Adipocyte (in vitro differentiated cells): ENCODE data around the gene MNT.

ENCODE experiments used
- DNase-seq: peaks from one replicate; pipeline ENCODE4 v3.0.0-alpha.2; 2015; ENCODE audit warnings: low read depth
- H3K27me3 ChIP-seq: replicated peaks from 2 replicates; pipeline ENCODE4 v1.7.0; 2013; ENCODE audit warnings: mild to moderate bottlenecking, low read length, moderate library complexity; ENCODE audit not compliant: control insufficient read depth, insufficient read depth
- H3K36me3 ChIP-seq: 2 replicates; pipeline ENCODE4 v1.7.0; 2013; ENCODE audit warnings: low read length, mild to moderate bottlenecking, moderate library complexity; ENCODE audit not compliant: control insufficient read depth, insufficient read depth, severe bottlenecking
- H3K4me1 ChIP-seq: 2 replicates; pipeline ENCODE4 v1.7.0; 2013; ENCODE audit warnings: mild to moderate bottlenecking, low read length, moderate library complexity; ENCODE audit not compliant: control insufficient read depth, insufficient read depth
- H3K4me3 ChIP-seq: 2 replicates; pipeline ENCODE4 v1.7.0; 2013; ENCODE audit warnings: mild to moderate bottlenecking, low read length, moderate library complexity
- H3K9ac ChIP-seq: 2 replicates; pipeline ENCODE4 v1.7.0; 2013; ENCODE audit warnings: mild to moderate bottlenecking, low read length, moderate library complexity
- H3K9me3 ChIP-seq: 2 replicates; pipeline ENCODE4 v1.7.0; 2013; ENCODE audit warnings: mild to moderate bottlenecking, low read length, moderate library complexity; ENCODE audit not compliant: control insufficient read depth

The MNT gene

GRCh38 chr17:2385240-2386210, 15.3 kb downstream of the MNT start:
- Histone ChIP-seq H3K4me3 (no peak overlapping the region), H3K9ac (no peak overlapping the region), H3K27me3 (no peaks in the 10 kb centered on the region), H3K4me1 (peaks cover 30% of the 10 kb centered on the region), H3K9me3 (no peaks in the 10 kb centered on the region), H3K36me3 (peaks cover 21% of the 10 kb centered on the region)
- no peak for DNase-seq

GRCh38 chr17:2384439-2385127, 16.3 kb downstream of the MNT start:
- Histone ChIP-seq H3K36me3 (peaks cover 21% of the 10 kb centered on the region), H3K9me3 (no peaks in the 10 kb centered on the region), H3K9ac (no peak overlapping the region), H3K4me1 (peaks cover 25% of the 10 kb centered on the region), H3K27me3 (no peaks in the 10 kb centered on the region), H3K4me3 (no peak overlapping the region)
- DNase-seq, result no peak

GRCh38 chr17:2383628-2384167, 17.2 kb downstream of the MNT start:
- Histone ChIP-seq H3K27me3 (no peaks in the 10 kb centered on the region), H3K9ac (no peak overlapping the region), H3K9me3 (no peaks in the 10 kb centered on the region), H3K4me3 (no peak overlapping the region), H3K36me3 (peaks cover 30% of the 10 kb centered on the region), H3K4me1 (peaks cover 25% of the 10 kb centered on the region)
- DNase-seq, result no peak

GRCh38 chr17:2380950-2381649, 19.8 kb downstream of the MNT start:
- H3K4me1 ChIP-seq, result peaks cover 25% of the 10 kb centered on the region
- no peak for DNase-seq
- H3K4me3 ChIP-seq, result no peak overlapping the region
- no peaks in the 10 kb centered on the region for H3K27me3 ChIP-seq
- no peaks in the 10 kb centered on the region for H3K9me3 ChIP-seq
- peak overlapping the region; percentile 47 for H3K9ac ChIP-seq
- peaks cover 32% of the 10 kb centered on the region for H3K36me3 ChIP-seq

- H3K36me3 ChIP-seq, result peaks cover 25% of the 10 kb centered on the region
- peaks cover 25% of the 10 kb centered on the region for H3K4me1 ChIP-seq
- no peaks in the 10 kb centered on the region for H3K9me3 ChIP-seq
- H3K4me3 ChIP-seq, result no peak overlapping the region
- H3K27me3 ChIP-seq, result no peaks in the 10 kb centered on the region
- no peak for DNase-seq
- H3K9ac ChIP-seq, result peak overlapping the region; percentile 47
Observed at GRCh38 chr17:2380226-2380922, 20.5 kb downstream of the MNT start.

GRCh38 chr17:2379489-2380225, 21.2 kb downstream of the MNT start:
- H3K9me3 ChIP-seq, result no peaks in the 10 kb centered on the region
- peaks cover 25% of the 10 kb centered on the region for H3K4me1 ChIP-seq
- H3K9ac ChIP-seq, result peak overlapping the region; percentile 47
- peaks cover 24% of the 10 kb centered on the region for H3K36me3 ChIP-seq
- no peak for DNase-seq
- H3K27me3 ChIP-seq, result no peaks in the 10 kb centered on the region
- H3K4me3 ChIP-seq, result no peak overlapping the region

- no peak for DNase-seq
- H3K36me3 ChIP-seq, result peaks cover 24% of the 10 kb centered on the region
Observed at GRCh38 chr17:2378905-2379304, 22.0 kb downstream of the MNT start.

GRCh38 chr17:2377659-2378058, 23.2 kb downstream of the MNT start:
- no peak for DNase-seq
- Histone ChIP-seq H3K27me3 (no peaks in the 10 kb centered on the region), H3K9me3 (no peaks in the 10 kb centered on the region), H3K9ac (no peak overlapping the region), H3K36me3 (peaks cover 24% of the 10 kb centered on the region), H3K4me3 (no peak overlapping the region), H3K4me1 (peaks cover 21% of the 10 kb centered on the region)

More at GRCh38 chr17:2378905-2379304, 22.0 kb downstream of the MNT start:
- Histone ChIP-seq H3K9me3 (no peaks in the 10 kb centered on the region), H3K4me1 (peaks cover 25% of the 10 kb centered on the region), H3K27me3 (no peaks in the 10 kb centered on the region), H3K9ac (no peak overlapping the region), H3K4me3 (no peak overlapping the region)

- no peak overlapping the region for H3K9ac ChIP-seq
- H3K9me3 ChIP-seq, result no peaks in the 10 kb centered on the region
Observed at GRCh38 chr17:2376107-2376506, 24.8 kb downstream of the MNT start.

GRCh38 chr17:2375406-2375805, 25.5 kb downstream of the MNT start:
- Histone ChIP-seq H3K9ac (no peak overlapping the region), H3K4me3 (no peak overlapping the region), H3K4me1 (peaks cover 2% of the 10 kb centered on the region), H3K27me3 (no peaks in the 10 kb centered on the region), H3K9me3 (no peaks in the 10 kb centered on the region), H3K36me3 (peaks cover 28% of the 10 kb centered on the region)
- no peak for DNase-seq

More at GRCh38 chr17:2376107-2376506, 24.8 kb downstream of the MNT start:
- Histone ChIP-seq H3K27me3 (no peaks in the 10 kb centered on the region), H3K4me3 (no peak overlapping the region), H3K36me3 (peaks cover 28% of the 10 kb centered on the region), H3K4me1 (peaks cover 8% of the 10 kb centered on the region)
- DNase-seq, result no peak
